ENCODE results near the gene TXNL4A. TPM values are rescaled to one million over a fixed set of nuclear protein-coding genes. Genes with fewer than 3 reads are reported as not detected.
A peak's percentile ranks its signal among the peaks of the same experiment; 100 is the strongest.

TXNL4A gene
- total and polyA plus RNA-seq, 8 donors = 54.7 to 106 (median 69.3) TPM

DNA sequence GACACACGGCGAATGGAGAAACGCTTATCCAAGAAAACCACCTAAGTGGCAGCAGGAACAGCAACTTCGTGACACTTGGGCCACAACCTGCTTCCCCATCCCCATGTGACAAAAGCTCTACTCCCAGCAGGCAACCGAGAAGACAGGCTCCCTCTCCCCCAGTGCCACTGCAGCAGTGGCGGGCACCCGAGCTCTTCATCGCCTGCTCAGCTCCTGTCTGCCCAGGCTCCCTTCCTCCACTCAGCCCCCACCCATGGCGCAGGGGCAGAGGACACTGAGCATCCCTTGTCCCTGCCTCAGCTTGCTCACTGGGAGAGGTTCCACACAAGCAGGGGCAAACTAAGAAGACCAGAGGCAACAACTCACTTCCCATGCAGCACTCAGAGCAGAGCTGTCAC lies 59.8 kb downstream of the TXNL4A start:
- Histone ChIP-seq H3K4me1 (no peaks in the 10 kb centered on the region), H3K27me3 (no peaks in the 10 kb centered on the region), H3K36me3 (peaks cover 0 to 83% of the 10 kb centered on the region in 2 donors), H3K9me3 (peaks cover 0 to 55% of the 10 kb centered on the region in 2 donors), H3K4me3 (no peak overlapping the region), H3K27ac (no peak overlapping the region)
- intact Hi-C loops (cut with DNase I) = no loop called here
- TF ChIP-seq, protein P1, sequence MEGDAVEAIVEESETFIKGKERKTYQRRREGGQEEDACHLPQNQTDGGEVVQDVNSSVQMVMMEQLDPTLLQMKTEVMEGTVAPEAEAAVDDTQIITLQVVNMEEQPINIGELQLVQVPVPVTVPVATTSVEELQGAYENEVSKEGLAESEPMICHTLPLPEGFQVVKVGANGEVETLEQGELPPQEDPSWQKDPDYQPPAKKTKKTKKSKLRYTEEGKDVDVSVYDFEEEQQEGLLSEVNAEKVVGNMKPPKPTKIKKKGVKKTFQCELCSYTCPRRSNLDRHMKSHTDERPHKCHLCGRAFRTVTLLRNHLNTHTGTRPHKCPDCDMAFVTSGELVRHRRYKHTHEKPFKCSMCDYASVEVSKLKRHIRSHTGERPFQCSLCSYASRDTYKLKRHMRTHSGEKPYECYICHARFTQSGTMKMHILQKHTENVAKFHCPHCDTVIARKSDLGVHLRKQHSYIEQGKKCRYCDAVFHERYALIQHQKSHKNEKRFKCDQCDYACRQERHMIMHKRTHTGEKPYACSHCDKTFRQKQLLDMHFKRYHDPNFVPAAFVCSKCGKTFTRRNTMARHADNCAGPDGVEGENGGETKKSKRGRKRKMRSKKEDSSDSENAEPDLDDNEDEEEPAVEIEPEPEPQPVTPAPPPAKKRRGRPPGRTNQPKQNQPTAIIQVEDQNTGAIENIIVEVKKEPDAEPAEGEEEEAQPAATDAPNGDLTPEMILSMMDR (IDR thresholded peaks at IDR 0.05) = no peak
- DNase-seq = peak in 1 of 4 donors; percentile 16
- no peak for ATAC-seq

DNA sequence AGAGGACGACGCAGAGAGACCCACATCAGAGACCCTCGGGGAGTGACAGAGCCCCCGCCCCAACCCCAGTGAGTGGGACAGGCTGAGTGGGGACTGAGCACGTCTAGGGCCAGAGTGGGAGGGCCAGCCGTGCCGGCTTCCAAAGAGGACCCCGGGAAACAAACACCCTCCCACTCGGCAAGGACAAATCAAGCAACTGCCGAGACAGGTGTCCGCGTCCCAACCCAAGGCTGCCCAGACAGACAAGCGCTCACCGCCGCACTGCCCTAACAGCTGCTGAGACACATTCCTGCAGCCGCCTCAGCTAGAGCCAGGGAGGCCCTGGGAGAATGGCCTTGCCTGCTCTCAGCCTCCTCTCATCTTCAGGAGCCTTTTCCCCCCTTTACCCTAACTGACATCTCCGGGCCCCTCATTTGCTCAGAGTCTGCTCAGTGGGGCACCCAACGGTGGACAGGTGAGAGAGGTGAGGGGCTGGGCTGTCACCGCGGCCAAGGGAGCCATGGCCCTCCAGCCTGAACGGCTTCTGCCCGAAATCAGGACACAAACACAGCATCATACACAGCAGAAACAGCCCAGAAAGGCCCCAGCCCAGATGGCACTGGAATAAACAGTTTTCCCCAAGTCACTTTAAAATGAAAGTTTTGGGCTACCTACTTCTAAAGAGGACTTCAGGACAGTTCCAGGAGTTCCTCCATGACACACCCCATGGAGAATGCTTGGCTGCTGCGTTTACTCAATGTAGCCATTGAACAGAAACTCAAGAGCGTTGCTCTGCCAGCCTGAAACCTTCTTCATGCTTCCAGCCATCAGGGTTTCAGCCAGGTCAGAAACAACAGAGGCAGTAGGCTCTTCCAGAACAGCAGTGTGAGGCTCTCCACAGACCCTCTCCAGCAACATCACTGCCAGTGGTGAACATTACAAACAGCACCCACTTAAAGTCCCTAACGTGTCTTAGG lies 60.5 kb downstream of the TXNL4A start:
- TF ChIP-seq, protein P1 (IDR thresholded peaks at IDR 0.05) = no peak
- no peak overlapping the region for H3K27ac ChIP-seq
- peaks cover 0 to 81% of the 10 kb centered on the region in 2 donors for H3K36me3 ChIP-seq
- no peaks in the 10 kb centered on the region for H3K4me1 ChIP-seq
- ATAC-seq (no peak), DNase-seq (peak in 1 of 4 donors; percentile 20)
- H3K27me3 ChIP-seq = no peaks in the 10 kb centered on the region
- H3K4me3 ChIP-seq = no peak overlapping the region
- intact Hi-C loops (cut with DNase I) = no loop called here
- peaks cover 0 to 48% of the 10 kb centered on the region in 2 donors for H3K9me3 ChIP-seq

DNA sequence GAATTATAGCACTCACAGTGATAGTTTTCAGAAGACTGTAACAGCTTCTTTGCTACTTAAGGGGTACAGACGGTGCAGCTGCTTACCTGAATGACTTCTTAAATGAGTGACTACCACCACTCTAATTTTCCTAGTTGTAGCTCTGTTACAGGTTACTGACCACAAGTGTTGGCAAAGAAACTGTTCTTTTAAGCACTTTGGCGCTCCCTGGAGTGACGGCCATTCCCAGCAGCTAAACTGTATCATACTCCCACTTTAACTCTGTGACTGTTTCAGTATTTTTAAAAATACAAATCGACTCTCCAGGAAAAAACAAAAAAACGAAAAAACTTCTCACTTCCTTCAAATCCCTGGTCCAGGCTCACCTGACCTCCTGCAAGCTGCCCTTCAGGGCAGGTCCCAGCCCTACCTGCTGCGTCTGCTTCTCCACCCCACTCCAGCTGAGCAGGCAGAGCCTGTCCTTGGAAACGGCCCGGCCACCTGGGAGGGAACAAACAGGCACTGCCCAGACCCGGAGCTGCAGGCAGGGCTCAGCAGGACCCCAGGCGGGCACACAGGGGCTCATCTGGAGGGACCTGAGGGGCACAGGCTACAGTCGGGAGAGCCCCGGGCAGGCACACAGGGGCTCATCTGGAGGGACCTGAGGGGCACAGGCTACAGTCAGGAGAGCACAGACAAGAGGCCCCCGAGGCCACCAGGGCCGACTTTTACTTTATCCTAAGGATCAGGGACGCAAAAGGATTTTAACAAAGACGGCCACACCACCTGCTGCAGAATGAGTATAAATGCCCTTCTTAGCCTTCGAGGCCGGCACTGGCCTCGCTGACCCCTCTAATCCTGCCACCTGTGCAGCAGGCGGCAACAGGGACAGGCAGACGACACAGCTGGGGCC lies 61.4 kb downstream of the TXNL4A start:
- intact Hi-C loops (cut with DNase I) = no loop called here
- peak; percentile 73 for ATAC-seq

DNA sequence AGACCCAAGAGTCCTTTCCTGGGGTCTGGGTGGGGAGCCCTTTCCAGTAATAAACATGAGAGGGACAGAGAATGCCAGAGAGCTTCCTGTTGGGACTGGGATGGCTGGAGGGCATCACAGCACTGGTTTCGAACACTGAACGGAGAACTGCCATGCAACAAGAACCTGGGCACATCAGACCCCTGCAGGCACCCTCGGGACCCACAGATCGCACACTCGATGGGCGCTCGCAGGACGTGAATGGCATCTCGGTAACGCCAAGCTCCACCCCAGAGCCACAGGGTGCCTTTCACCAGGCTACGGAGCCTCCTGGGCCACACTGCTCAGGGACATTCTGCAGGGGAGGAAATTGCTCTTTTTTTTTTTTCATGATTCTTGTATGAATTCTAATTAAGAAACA lies 62.1 kb downstream of the TXNL4A start:
- Histone ChIP-seq H3K4me3 (no peak overlapping the region), H3K9me3 (peaks cover 0 to 32% of the 10 kb centered on the region in 2 donors), H3K4me1 (no peaks in the 10 kb centered on the region), H3K27ac (no peak overlapping the region), H3K36me3 (peaks cover 0 to 76% of the 10 kb centered on the region in 2 donors), H3K27me3 (no peaks in the 10 kb centered on the region)
- TF ChIP-seq, protein P1 (IDR thresholded peaks at IDR 0.05) = no peak
- ATAC-seq (no peak), DNase-seq (peak in 1 of 4 donors; percentile 5)
- intact Hi-C loops (cut with DNase I) = no loop called here

More for the DNA sequence above, 61.4 kb downstream of the TXNL4A start:
- TF ChIP-seq, protein P1 (IDR thresholded peaks at IDR 0.05) = no peak
- Histone ChIP-seq H3K27me3 (no peaks in the 10 kb centered on the region), H3K4me3 (no peak overlapping the region), H3K36me3 (peaks cover 0 to 83% of the 10 kb centered on the region in 2 donors), H3K27ac (no peak overlapping the region), H3K4me1 (no peaks in the 10 kb centered on the region), H3K9me3 (peaks cover 0 to 39% of the 10 kb centered on the region in 2 donors)
- peak in 1 of 4 donors; percentile 44 for DNase-seq

Data from left lung (tissue), 10 donors.